ENCODE measurements around the gene RIT1.
A peak's percentile ranks its signal among the peaks of the same experiment; 100 is the strongest.

Gene RIT1

GRCh38 chr1:155888481-155888880, 22.7 kb downstream of the RIT1 start:
- DNase-seq, result no peak

DNA sequence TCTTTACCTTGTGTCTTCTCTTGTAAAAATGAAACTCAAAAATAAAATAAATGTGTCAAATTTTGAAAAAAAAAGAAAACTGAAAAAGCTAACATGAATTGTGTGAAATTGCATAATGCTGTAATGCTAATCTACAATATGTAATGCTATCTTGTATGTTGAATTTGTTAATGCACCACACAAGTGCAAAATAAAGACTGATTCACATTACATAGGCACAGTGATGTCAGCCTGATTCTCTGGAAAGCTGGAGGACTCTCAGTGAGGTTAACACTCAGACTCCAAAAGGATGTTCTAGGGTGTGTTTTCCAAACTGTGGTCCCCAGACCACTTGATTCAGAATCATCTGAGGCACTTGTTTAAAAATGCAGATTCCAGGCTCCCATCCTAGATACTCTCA, 26.2 kb downstream of the RIT1 start:
- no peak for DNase-seq

DNA sequence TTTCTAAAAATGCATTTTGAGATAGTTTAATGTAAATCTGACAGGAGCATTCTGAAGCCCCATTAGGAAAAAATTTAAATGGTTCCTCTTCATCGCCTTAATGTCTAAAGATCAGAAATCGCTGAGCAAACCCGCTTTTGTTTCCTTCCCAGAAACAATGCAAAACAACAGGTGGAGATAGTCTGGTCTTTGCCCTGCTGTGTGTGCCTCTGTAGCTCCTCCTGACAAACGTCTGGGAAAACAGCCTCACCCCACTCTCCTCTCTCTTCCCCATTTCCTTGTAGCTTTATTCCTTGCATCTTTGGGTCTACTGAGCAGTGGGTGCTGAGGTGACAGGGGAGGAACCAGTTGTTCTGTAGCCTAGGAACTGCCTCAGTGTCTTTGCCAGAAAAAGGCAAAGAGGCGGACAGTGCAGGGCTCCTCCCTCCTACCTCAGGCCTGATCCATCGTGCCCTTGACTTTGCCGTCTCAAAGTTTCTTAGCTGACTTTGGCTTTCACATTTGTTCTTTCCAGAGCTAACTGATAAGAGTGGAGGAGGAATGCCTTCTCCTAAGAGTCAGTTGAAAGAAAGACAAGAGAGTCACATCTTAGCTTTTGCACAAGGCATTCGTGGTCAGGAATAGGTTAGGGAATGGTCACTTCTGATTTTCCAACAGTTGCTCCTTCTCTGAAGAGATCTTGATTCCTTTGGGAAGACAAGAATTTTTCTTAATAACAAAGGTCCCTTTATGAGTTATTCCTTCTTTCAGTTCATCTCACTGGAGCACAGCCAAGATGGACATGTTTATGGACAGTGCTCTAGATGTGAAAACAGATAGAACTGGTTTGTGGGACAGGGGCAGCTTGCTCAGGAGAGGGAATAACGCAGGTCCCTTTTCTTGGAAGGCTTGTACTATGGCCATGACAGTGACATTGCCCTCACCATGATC, 26.9 kb downstream of the RIT1 start:
- no peak for DNase-seq

GRCh38 chr1:155882766-155883165, 28.4 kb downstream of the RIT1 start:
- no peak for DNase-seq

DNA sequence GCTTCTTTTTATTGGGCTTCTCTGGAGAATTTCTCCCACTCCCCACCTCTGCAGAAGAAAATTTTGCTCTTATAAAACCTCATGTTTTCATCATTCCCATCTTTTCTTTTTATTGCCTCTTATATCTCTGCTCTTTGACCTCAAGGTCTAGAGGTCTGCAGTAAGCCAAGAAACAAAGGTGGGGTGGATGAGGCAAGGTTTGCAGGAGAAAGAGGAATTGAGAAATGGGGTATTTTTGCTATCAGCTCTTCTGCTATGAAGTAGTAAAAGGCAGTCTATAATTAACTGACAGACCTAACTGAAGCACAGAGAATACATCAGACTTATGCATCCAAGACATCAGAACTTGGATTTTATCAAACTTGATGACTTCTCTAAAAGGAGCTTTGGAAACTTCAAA, 28.9 kb downstream of the RIT1 start:
- DNase-seq, result no peak

- DNase-seq, result no peak
Measured at GRCh38 chr1:155880950-155881349, 30.2 kb downstream of the RIT1 start.

GRCh38 chr1:155880251-155880650, 30.9 kb downstream of the RIT1 start:
- DNase-seq, result no peak

GRCh38 chr1:155877945-155878344, 33.2 kb downstream of the RIT1 start:
- no peak for DNase-seq

DNA sequence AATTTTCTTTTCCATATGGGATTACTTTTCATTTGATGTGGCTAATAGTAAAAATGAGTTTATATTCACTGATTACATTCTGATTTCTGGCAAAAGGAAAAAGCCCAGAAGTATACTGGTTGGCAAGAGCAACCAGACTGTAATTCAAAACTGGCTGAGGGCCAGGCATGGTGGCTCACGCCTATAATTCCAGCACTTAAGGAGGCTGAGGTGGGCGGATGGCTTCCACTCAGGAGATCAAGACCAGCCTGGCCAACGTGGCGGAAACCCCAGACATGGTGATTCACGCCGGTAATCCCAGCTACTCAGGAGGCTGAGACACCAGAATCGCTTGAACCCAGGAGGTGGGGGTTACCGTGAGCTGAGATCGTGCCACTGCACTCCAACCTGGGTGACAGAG, 37.3 kb downstream of the RIT1 start:
- DNase-seq, result no peak

DNA sequence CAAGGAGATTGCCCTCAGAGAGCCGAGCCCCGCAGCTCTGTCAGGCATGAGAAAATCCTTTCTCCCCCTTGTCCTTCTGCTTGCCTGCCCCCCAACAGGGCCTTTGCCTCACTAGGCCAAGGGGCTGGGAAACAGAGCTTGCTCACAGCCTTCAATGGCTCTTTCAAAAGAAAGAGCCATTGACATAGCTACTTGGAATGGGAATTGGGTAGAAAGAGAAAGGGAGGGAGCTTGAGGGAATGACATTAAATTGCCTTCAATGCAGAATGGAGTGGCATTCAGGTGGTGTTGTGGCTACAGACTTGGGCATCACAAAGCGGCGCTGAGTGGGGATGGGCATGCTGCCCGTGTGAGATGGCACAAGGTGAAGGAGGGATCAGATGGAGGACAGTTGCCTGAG, 38.6 kb downstream of the RIT1 start:
- DNase-seq, result no peak

DNA sequence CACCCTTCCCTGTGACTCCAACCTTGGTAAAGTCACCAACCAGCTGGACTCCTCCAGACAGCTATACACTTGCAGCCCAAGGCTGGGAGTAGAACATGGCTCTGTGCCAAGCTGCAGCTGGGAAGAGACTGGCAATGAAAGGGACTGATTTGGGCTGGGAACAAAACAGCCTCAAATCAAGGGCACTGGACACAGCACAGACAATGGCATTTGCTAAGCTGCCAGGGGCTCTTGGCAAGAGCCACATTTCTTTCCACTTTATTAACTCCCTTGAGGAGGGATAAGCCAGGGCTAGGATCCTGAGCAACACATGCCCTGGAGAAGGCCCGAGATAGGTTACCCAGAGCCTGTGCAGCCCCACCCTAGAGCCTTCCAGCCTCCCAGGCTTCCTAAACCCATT, 39.8 kb downstream of the RIT1 start:
- no peak for DNase-seq

DNA sequence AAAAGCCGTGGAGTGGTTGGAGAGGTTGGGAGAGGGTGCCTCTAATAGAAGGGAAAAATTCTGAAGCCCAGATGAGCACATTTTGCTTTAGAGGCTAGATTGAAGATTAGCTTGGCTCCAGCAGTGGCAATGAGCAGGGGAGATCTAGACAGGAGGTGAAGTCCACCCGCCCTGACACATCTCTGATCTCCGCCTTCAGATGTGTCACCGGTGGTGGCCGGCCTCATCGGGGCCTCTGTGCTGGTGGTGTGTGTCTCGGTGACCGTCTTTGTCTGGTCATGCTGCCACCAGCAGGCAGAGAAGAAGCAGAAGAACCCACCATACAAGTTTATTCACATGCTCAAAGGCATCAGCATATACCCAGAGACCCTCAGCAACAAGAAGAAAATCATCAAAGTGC, 43.4 kb downstream of the RIT1 start:
- no peak for DNase-seq

DNA sequence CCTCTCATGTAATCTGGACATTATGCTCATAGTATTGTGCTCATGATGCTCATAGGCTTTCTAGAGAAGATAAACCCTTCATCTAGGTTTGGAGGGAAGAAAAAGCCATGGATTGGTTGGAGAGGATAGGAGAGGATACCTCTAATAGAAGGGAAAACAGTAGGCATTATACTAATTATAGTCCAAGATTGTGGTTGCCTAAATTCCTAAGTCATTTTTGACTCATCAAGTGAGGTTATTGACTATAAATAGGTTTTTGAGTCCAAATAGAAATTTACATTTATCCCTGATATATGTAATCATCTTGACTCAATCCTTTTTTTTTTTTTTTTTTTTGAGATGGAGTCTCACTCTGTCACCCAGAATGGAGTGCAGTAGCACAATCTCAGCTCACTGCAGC, 46.8 kb downstream of the RIT1 start:
- no peak for DNase-seq

- no peak for DNase-seq
Measured at GRCh38 chr1:155861896-155862295, 49.3 kb downstream of the RIT1 start.

DNA sequence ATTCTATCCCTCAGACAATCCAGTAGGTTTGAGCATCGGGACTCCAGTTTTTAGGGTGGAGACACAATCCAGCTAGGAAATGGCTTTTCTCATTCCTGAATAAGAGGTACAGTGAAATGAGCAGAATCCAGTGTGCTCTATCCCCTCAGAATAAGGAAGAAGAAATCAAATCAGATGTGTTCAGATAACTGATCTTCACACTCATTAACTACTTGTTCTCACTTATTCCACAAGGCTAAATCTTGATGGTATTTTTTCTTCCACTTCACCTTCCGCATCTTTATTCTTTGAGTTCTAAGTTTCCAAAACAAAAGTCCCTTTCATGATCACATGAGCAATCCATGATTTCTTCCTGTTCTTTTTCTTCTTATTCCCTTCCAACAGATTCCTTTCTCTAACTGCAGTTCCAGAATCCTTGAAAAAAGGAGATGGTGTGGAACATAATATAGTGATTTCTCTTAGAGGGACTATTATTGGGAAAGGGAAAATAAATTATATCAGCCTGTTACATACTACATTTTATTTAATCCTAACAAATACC, 50.1 kb downstream of the RIT1 start:
- no peak for DNase-seq

DNA sequence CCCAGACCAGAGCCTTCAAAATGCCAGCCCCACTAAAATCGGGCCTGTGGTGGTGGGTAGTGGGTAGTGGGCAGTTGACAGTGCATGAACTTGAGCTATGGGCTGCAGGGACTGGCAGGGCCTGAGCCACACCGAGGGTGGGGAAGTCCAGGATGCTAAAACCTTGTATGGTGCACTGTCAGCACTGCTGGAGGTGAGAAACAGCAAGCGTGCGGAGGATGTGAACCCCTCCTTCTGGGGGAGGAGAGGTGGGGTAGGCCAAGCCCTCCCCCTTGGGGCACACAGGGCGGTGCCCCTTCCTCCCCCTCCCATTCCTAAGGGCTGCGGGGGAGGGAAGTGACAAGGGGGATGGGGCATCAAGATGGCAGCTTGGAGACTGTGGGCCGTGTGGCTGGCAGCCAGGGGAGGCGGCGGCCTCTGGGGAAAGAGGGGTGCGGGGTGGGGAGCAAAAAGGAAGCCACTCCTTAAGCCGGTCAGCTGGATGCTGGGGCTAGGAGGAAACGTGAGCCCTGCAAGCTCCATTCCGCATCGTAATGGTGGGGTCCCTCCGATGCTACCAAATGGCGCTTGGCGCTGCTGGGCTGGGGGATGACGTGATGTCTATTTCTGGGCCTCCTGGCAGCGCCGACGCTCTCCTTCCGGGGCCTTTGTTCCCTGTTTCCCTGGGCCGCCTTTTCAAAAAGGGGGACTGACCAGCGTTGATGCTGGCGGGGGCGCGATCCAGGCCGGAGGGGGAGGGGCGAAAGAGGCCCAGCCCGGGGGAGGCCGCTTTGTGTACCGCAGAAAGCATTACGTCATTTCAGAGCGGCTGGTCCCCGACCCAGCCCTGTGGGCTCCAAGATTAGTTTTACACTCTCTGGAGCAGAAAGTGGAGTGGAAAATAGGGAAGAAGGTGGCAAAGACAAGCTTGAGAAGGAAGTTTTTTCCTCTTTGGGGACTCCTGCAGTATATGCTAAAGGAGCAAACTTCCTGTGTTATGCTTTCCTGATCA, 51.0 kb downstream of the RIT1 start:
- peak; percentile 86 for DNase-seq

DNA sequence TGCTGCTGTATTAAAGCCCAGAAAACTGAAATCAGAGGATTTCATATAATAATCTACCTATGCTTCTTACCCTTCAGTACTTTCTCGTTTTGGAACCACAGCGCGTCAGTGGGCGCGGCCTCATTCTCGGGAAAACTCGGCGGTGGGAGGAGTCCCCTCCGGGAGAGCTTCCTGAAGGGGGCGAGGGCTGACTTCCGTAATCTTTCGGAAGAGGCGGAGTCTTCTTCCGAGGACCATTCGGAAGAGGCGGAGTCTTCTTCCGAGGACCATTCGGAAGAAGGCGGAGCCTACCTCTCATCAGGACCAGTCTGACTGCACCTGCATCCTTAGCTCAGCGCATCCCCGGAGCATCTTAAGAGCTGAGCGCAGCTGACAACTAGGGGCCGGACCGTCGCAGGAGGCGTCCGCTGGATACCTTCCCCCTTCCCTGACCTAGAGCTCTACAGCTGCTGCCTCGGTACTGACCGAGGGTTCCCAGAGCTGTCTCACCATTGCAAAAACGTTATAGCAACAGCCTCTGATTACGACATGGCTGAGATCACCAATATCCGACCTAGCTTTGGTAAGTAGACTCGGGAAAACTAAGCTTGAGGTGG, 51.8 kb downstream of the RIT1 start, which contains the start of gene SYT11:
SYT11 (plus strand) TSS at position 334 of the 596 bp plus-strand sequence; CDS start at position 529, 195 bp downstream.
- DNase-seq, result peak; percentile 96

- peak; percentile 12 for DNase-seq
Measured at GRCh38 chr1:155858800-155859233, 52.3 kb downstream of the RIT1 start.

GRCh38 chr1:155856975-155857930, 53.9 kb downstream of the RIT1 start, which contains the start of gene GON4L:
Gene GON4L, minus strand, starts transcription at chr1:155857214. Its CDS starts 3,434 bp downstream, at chr1:155853780.
- peak; percentile 87 for DNase-seq

- DNase-seq, result no peak
Measured at GRCh38 chr1:155856257-155856974, 54.7 kb downstream of the RIT1 start.

DNA sequence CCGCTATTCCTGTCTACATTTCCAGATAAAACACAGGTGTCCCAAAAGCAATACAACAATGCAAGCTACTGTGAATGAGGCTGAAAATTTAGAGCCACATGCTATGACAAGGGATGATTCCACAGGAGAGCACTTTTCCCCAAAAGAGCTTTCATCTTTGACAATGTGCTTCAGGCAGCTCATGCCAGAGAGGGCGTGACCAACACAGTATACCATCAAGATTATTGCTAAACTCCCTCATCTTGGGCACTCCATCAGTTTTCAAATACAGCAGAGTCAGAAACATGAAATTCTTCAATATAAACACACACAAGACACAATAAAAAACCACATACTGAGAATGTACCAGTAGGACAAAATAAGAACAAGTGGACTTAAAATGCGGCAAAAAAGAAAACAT, 60.8 kb downstream of the RIT1 start:
- no peak for DNase-seq
